HEK293 (cell line): ENCODE results near the gene RNPS1.

Experiments
- BCL11A ChIP-seq: fragments of 450-650 bp; formaldehyde crosslinking; IDR thresholded peaks from 2 replicates; pipeline ENCODE4 v1.5.1; 2016; ENCODE audit warnings: low read depth, missing biosample characterization, missing genetic modification characterization
- BCL11B ChIP-seq: fragments of 450-650 bp; formaldehyde crosslinking; IDR thresholded peaks from 2 replicates; pipeline ENCODE4 v1.5.1; 2016; ENCODE audit warnings: low read depth, missing biosample characterization, missing genetic modification characterization
- GLIS2 ChIP-seq: fragments of 450-650 bp; formaldehyde crosslinking; IDR thresholded peaks from 2 replicates; pipeline ENCODE4 v1.5.1; 2016; ENCODE audit warnings: missing biosample characterization, missing genetic modification characterization
- HOXC10 ChIP-seq: sonication (generic); formaldehyde crosslinking; IDR thresholded peaks from 2 replicates; pipeline ENCODE4 v1.8.1; 2023; ENCODE audit warnings: mild to moderate bottlenecking, missing genetic modification reagents
- ZBTB21 ChIP-seq: fragments of 450-650 bp; formaldehyde crosslinking; IDR thresholded peaks from 2 replicates; pipeline ENCODE4 v1.5.1; 2017; ENCODE audit warnings: missing biosample characterization, missing genetic modification characterization
- ZFP37 ChIP-seq: fragments of 450-650 bp; formaldehyde crosslinking; IDR thresholded peaks from 2 replicates; pipeline ENCODE4 v1.5.1; 2016; ENCODE audit warnings: missing biosample characterization, missing genetic modification characterization
- ZFP69B ChIP-seq: fragments of 450-650 bp; formaldehyde crosslinking; IDR thresholded peaks from 2 replicates; pipeline ENCODE4 v1.5.1; 2016; ENCODE audit warnings: missing biosample characterization, missing genetic modification characterization
- ZIC2 ChIP-seq: fragments of 450-650 bp; formaldehyde crosslinking; IDR thresholded peaks from 2 replicates; pipeline ENCODE4 v1.5.1; 2016; ENCODE audit warnings: missing biosample characterization, missing genetic modification characterization
- ZNF174 ChIP-seq: fragments of 450-650 bp; formaldehyde crosslinking; IDR thresholded peaks from 2 replicates; pipeline ENCODE4 v1.5.0; 2017; ENCODE audit warnings: missing biosample characterization, mild to moderate bottlenecking, missing genetic modification characterization
- ZNF175 ChIP-seq: fragments of 450-650 bp; formaldehyde crosslinking; IDR thresholded peaks from 2 replicates; pipeline ENCODE4 v1.5.1; 2016; ENCODE audit warnings: missing biosample characterization, missing genetic modification characterization
- ZNF2 ChIP-seq: fragments of 450-650 bp; formaldehyde crosslinking; IDR thresholded peaks from 2 replicates; pipeline ENCODE4 v1.5.1; 2016; ENCODE audit warnings: missing biosample characterization, missing genetic modification characterization
- ZNF239 ChIP-seq: fragments of 450-650 bp; formaldehyde crosslinking; IDR thresholded peaks from 2 replicates; pipeline ENCODE4 v1.5.1; 2016; ENCODE audit warnings: missing biosample characterization, missing genetic modification characterization
- ZNF366 ChIP-seq: fragments of 450-650 bp; formaldehyde crosslinking; conservative IDR thresholded peaks from 2 replicates; pipeline ENCODE4 v1.5.1; 2016; ENCODE audit warnings: missing biosample characterization, missing genetic modification characterization
- ZNF624 ChIP-seq: fragments of 450-650 bp; formaldehyde crosslinking; IDR thresholded peaks from 2 replicates; pipeline ENCODE4 v1.5.1; 2017; ENCODE audit warnings: missing biosample characterization, missing genetic modification characterization
- ZNF776 ChIP-seq: fragments of 450-650 bp; formaldehyde crosslinking; IDR thresholded peaks from 2 replicates; pipeline ENCODE4 v1.5.0; 2017; ENCODE audit warnings: missing biosample characterization, missing genetic modification characterization, borderline replicate concordance
- ZNF830 ChIP-seq: fragments of 450-650 bp; IDR thresholded peaks from 2 replicates; pipeline ENCODE4 v1.5.0; 2018; ENCODE audit warnings: missing biosample characterization, missing genetic modification characterization, low read depth, mild to moderate bottlenecking, moderate library complexity
- ZNF843 ChIP-seq: fragments of 450-650 bp; formaldehyde crosslinking; IDR thresholded peaks from 2 replicates; pipeline ENCODE4 v1.5.1; 2016; ENCODE audit warnings: missing biosample characterization, missing genetic modification characterization
- TF ChIP-seq, protein P1 (sequence below): fragments of 450-650 bp; formaldehyde crosslinking; optimal IDR thresholded peaks from 2 replicates; pipeline ENCODE3; 2016; ENCODE audit warnings: missing biosample characterization, mild to moderate bottlenecking, missing genetic modification characterization
- TF ChIP-seq, protein P2 (sequence below): fragments of 450-650 bp; formaldehyde crosslinking; IDR thresholded peaks from 2 replicates; pipeline ENCODE4 v1.5.1; 2017; ENCODE audit warnings: missing biosample characterization, missing genetic modification characterization
- TF ChIP-seq, protein P3 (sequence below): fragments of 450-650 bp; formaldehyde crosslinking; IDR thresholded peaks from 2 replicates; pipeline ENCODE4 v1.5.1; 2016; ENCODE audit warnings: missing biosample characterization, missing genetic modification characterization, low read depth
- TF ChIP-seq, protein P4 (sequence below): fragments of 450-650 bp; formaldehyde crosslinking; IDR thresholded peaks from 2 replicates; pipeline ENCODE4 v1.5.1; 2017; ENCODE audit warnings: missing biosample characterization, missing genetic modification characterization
- TF ChIP-seq, protein P5 (sequence below): sonication (generic); formaldehyde crosslinking; IDR thresholded peaks from 2 replicates; pipeline ENCODE4 v1.8.1; 2022; ENCODE audit warnings: mild to moderate bottlenecking, moderate library complexity, missing genetic modification reagents
- TF ChIP-seq, protein P6 (sequence below): fragments of 450-650 bp; formaldehyde crosslinking; IDR thresholded peaks from 2 replicates; pipeline ENCODE4 v1.5.1; 2016; ENCODE audit warnings: missing biosample characterization, missing genetic modification characterization
- TF ChIP-seq, protein P7 (sequence below): fragments of 450-650 bp; formaldehyde crosslinking; IDR thresholded peaks from 2 replicates; pipeline ENCODE4 v1.5.1; 2016; ENCODE audit warnings: missing biosample characterization, missing genetic modification characterization
- TF ChIP-seq, protein P8 (sequence below): fragments of 450-650 bp; formaldehyde crosslinking; IDR thresholded peaks from 2 replicates; pipeline ENCODE4 v1.5.0; 2017; ENCODE audit warnings: missing biosample characterization, missing genetic modification characterization, borderline replicate concordance

Gene RNPS1

DNA sequence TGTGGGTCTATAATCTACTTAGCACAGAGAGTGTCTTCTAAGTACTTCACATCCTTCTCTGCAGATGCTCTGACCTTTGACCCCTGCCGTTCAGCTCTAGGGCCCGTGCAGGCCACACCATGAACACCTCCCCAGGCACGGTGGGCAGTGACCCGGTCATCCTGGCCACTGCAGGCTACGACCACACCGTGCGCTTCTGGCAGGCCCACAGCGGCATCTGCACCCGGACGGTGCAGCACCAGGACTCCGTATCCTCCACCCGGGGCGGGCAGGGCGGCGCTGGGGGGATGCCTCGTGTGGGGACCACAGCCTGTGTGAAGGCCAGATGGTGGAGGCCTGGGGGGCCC, 62.0 kb downstream of the RNPS1 start (continued):
- no peak for TF ChIP-seq ZNF175 (tag by site-specific recombination)
- TF ChIP-seq ZFP69B (tag by site-specific recombination): peak; percentile 50; the same call in 1 of the 2 replicates
- TF ChIP-seq, protein P1, sequence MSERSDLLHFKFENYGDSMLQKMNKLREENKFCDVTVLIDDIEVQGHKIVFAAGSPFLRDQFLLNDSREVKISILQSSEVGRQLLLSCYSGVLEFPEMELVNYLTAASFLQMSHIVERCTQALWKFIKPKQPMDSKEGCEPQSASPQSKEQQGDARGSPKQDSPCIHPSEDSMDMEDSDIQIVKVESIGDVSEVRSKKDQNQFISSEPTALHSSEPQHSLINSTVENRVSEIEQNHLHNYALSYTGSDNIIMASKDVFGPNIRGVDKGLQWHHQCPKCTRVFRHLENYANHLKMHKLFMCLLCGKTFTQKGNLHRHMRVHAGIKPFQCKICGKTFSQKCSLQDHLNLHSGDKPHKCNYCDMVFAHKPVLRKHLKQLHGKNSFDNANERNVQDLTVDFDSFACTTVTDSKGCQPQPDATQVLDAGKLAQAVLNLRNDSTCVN (tag by site-specific recombination): no peak
- no peak for TF ChIP-seq ZNF239 (tag by site-specific recombination)
- TF ChIP-seq, protein P2, sequence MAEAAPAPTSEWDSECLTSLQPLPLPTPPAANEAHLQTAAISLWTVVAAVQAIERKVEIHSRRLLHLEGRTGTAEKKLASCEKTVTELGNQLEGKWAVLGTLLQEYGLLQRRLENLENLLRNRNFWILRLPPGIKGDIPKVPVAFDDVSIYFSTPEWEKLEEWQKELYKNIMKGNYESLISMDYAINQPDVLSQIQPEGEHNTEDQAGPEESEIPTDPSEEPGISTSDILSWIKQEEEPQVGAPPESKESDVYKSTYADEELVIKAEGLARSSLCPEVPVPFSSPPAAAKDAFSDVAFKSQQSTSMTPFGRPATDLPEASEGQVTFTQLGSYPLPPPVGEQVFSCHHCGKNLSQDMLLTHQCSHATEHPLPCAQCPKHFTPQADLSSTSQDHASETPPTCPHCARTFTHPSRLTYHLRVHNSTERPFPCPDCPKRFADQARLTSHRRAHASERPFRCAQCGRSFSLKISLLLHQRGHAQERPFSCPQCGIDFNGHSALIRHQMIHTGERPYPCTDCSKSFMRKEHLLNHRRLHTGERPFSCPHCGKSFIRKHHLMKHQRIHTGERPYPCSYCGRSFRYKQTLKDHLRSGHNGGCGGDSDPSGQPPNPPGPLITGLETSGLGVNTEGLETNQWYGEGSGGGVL (tag by site-specific recombination): no peak; the same call in 1 of the 2 replicates
- TF ChIP-seq, protein P3, sequence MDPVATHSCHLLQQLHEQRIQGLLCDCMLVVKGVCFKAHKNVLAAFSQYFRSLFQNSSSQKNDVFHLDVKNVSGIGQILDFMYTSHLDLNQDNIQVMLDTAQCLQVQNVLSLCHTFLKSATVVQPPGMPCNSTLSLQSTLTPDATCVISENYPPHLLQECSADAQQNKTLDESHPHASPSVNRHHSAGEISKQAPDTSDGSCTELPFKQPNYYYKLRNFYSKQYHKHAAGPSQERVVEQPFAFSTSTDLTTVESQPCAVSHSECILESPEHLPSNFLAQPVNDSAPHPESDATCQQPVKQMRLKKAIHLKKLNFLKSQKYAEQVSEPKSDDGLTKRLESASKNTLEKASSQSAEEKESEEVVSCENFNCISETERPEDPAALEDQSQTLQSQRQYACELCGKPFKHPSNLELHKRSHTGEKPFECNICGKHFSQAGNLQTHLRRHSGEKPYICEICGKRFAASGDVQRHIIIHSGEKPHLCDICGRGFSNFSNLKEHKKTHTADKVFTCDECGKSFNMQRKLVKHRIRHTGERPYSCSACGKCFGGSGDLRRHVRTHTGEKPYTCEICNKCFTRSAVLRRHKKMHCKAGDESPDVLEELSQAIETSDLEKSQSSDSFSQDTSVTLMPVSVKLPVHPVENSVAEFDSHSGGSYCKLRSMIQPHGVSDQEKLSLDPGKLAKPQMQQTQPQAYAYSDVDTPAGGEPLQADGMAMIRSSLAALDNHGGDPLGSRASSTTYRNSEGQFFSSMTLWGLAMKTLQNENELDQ (tag by site-specific recombination): no peak
- TF ChIP-seq ZFP37 (tag by site-specific recombination): 0 out of 2 replicates have a peak, but pooled peaks have one; percentile 25
- no peak; the same call in 1 of the 2 replicates for TF ChIP-seq ZNF2 (tag by site-specific recombination)
- no peak for TF ChIP-seq ZBTB21 (tag by site-specific recombination)
- TF ChIP-seq, protein P4, sequence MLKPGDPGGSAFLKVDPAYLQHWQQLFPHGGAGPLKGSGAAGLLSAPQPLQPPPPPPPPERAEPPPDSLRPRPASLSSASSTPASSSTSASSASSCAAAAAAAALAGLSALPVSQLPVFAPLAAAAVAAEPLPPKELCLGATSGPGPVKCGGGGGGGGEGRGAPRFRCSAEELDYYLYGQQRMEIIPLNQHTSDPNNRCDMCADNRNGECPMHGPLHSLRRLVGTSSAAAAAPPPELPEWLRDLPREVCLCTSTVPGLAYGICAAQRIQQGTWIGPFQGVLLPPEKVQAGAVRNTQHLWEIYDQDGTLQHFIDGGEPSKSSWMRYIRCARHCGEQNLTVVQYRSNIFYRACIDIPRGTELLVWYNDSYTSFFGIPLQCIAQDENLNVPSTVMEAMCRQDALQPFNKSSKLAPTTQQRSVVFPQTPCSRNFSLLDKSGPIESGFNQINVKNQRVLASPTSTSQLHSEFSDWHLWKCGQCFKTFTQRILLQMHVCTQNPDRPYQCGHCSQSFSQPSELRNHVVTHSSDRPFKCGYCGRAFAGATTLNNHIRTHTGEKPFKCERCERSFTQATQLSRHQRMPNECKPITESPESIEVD (tag by site-specific recombination): no peak
- no peak for TF ChIP-seq ZIC2 (tag by site-specific recombination)
- TF ChIP-seq, protein P5, sequence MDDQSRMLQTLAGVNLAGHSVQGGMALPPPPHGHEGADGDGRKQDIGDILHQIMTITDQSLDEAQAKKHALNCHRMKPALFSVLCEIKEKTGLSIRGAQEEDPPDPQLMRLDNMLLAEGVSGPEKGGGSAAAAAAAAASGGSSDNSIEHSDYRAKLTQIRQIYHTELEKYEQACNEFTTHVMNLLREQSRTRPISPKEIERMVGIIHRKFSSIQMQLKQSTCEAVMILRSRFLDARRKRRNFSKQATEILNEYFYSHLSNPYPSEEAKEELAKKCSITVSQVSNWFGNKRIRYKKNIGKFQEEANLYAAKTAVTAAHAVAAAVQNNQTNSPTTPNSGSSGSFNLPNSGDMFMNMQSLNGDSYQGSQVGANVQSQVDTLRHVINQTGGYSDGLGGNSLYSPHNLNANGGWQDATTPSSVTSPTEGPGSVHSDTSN (CRISPR knock-in tag): peak; percentile 56; the same call in 1 of the 2 replicates
- TF ChIP-seq, protein P6, sequence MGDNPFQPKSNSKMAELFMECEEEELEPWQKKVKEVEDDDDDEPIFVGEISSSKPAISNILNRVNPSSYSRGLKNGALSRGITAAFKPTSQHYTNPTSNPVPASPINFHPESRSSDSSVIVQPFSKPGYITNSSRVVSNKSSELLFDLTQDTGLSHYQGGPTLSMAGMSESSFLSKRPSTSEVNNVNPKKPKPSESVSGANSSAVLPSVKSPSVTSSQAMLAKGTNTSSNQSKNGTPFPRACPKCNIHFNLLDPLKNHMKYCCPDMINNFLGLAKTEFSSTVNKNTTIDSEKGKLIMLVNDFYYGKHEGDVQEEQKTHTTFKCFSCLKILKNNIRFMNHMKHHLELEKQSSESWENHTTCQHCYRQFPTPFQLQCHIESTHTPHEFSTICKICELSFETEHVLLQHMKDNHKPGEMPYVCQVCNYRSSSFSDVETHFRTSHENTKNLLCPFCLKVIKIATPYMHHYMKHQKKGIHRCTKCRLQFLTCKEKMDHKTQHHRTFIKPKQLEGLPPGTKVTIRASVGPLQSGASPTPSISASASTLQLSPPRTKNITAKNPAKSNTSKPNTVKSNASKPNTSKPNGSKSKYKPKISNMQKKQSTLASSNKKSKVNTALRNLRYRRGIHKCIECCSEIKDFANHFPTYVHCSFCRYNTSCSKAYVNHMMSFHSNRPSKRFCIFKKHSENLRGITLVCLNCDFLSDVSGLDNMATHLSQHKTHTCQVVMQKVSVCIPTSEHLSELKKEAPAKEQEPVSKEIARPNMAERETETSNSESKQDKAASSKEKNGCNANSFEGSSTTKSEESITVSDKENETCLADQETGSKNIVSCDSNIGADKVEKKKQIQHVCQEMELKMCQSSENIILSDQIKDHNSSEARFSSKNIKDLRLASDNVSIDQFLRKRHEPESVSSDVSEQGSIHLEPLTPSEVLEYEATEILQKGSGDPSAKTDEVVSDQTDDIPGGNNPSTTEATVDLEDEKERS: no peak
- TF ChIP-seq ZNF366 (tag by site-specific recombination): no peak
- TF ChIP-seq ZNF776: no peak
- TF ChIP-seq HOXC10 (CRISPR knock-in tag): no peak
- no peak for TF ChIP-seq ZNF843 (tag by site-specific recombination)
- TF ChIP-seq BCL11A (tag by site-specific recombination): no peak
- TF ChIP-seq, protein P7, sequence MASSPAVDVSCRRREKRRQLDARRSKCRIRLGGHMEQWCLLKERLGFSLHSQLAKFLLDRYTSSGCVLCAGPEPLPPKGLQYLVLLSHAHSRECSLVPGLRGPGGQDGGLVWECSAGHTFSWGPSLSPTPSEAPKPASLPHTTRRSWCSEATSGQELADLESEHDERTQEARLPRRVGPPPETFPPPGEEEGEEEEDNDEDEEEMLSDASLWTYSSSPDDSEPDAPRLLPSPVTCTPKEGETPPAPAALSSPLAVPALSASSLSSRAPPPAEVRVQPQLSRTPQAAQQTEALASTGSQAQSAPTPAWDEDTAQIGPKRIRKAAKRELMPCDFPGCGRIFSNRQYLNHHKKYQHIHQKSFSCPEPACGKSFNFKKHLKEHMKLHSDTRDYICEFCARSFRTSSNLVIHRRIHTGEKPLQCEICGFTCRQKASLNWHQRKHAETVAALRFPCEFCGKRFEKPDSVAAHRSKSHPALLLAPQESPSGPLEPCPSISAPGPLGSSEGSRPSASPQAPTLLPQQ (tag by site-specific recombination): no peak; the same call in 1 of the 2 replicates
- TF ChIP-seq ZNF624 (tag by site-specific recombination): no peak
- TF ChIP-seq BCL11B (tag by site-specific recombination): peak; percentile 78
- TF ChIP-seq GLIS2 (tag by site-specific recombination): peak; percentile 34
- no peak for TF ChIP-seq ZNF830 (tag by site-specific recombination)
- no peak for TF ChIP-seq ZNF174 (tag by site-specific recombination)
- TF ChIP-seq, protein P8, sequence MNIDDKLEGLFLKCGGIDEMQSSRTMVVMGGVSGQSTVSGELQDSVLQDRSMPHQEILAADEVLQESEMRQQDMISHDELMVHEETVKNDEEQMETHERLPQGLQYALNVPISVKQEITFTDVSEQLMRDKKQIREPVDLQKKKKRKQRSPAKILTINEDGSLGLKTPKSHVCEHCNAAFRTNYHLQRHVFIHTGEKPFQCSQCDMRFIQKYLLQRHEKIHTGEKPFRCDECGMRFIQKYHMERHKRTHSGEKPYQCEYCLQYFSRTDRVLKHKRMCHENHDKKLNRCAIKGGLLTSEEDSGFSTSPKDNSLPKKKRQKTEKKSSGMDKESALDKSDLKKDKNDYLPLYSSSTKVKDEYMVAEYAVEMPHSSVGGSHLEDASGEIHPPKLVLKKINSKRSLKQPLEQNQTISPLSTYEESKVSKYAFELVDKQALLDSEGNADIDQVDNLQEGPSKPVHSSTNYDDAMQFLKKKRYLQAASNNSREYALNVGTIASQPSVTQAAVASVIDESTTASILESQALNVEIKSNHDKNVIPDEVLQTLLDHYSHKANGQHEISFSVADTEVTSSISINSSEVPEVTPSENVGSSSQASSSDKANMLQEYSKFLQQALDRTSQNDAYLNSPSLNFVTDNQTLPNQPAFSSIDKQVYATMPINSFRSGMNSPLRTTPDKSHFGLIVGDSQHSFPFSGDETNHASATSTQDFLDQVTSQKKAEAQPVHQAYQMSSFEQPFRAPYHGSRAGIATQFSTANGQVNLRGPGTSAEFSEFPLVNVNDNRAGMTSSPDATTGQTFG (tag by site-specific recombination): no peak
